A673 (cell line): Measurements from ENCODE around the gene NUMA1.

ENCODE experiments used
- EZH2 ChIP-seq: fragments of 200-600 bp; sonication (generic); IDR thresholded peaks from 2 replicates; pipeline ENCODE4 v1.6.1; 2017; ENCODE audit warnings: borderline replicate concordance, low read depth, mild to moderate bottlenecking, mixed read lengths, antibody characterized with exemption, low read length; ENCODE audit not compliant: poor library complexity, severe bottlenecking
- TF ChIP-seq, protein P1 (sequence below): fragments of 300-800, 200-600 bp; sonication (generic); conservative IDR thresholded peaks from 2 replicates; pipeline ENCODE4 v1.5.1; 2017; ENCODE audit warnings: low read depth, mild to moderate bottlenecking, antibody characterized with exemption, low read length, moderate library complexity, mixed read lengths

DNA sequence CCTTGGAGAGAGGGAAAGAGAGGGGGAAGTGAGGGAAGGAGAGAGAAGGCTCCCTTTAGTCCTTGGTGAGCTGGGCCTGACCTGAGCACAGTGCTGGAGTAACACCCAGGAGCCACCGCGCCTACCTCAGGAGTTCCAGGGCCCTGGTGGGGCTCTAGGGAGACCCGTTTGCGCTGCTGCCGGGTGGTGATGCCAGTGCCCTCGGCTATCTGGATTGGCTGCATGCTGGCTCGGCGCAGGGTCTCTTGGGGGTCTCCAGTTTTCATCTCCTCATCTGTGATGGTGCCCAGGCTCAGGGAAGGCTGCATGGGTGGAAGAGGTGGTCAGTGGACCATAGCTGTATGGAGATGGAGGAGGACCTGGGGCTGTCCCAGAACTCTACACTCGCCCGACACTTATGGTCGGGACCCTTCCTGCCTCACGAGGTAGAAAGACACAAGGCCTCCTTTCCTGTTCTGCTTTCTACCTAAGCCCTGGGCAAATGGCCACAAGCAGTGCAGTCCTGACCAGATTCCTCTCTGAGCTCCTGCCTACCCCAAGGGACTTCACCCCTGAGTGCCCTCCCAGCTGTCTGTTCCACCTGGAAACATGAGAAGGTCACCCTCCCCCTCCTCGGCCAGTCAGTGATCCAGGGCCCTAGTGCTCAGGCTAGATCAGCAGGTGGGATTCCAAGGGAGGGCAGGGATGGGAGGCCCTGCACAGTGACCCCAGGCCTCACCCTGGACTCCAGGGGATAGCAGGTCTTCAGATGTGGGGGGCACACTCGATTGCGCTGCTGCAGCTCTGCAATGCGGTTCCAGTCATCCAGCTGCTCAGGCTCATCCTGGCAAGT is 75.6 kb downstream of the NUMA1 start:
- TF ChIP-seq, protein P1, sequence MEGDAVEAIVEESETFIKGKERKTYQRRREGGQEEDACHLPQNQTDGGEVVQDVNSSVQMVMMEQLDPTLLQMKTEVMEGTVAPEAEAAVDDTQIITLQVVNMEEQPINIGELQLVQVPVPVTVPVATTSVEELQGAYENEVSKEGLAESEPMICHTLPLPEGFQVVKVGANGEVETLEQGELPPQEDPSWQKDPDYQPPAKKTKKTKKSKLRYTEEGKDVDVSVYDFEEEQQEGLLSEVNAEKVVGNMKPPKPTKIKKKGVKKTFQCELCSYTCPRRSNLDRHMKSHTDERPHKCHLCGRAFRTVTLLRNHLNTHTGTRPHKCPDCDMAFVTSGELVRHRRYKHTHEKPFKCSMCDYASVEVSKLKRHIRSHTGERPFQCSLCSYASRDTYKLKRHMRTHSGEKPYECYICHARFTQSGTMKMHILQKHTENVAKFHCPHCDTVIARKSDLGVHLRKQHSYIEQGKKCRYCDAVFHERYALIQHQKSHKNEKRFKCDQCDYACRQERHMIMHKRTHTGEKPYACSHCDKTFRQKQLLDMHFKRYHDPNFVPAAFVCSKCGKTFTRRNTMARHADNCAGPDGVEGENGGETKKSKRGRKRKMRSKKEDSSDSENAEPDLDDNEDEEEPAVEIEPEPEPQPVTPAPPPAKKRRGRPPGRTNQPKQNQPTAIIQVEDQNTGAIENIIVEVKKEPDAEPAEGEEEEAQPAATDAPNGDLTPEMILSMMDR: no peak
- TF ChIP-seq EZH2: no peak
